ENCODE results near the gene FOXN1. TPM values are rescaled to one million over a fixed set of nuclear protein-coding genes. Genes with fewer than 3 reads are reported as not detected.

The FOXN1 gene
- total and polyA plus RNA-seq, 12 donors, result not detected

- no peaks in the 10 kb centered on the region for H3K27me3 ChIP-seq
- peak in 7 of 8 donors; percentile 1 to 19 (median 7) for ATAC-seq
- no peak for DNase-seq
- peaks cover 0 to 48% (median 21%) of the 10 kb centered on the region in 9 donors for H3K4me1 ChIP-seq
- peak overlapping the region; percentile 64 to 99 (median 97) for H3K4me3 ChIP-seq
- peak overlapping the region in 7 of 10 donors; percentile 60 to 90 (median 71) for H3K27ac ChIP-seq
- intact Hi-C loops (cut with DNase I), result loop anchor here in 4 of 10 donors (2.0 to 10.0 kb wide), 4 partner anchors 19 to 63 kb away; partner anchors contain the start of genes RSKR (in 2 of the 4) and PIGS (in 1 of the 4)
- no peaks in the 10 kb centered on the region for H3K9me3 ChIP-seq
- TF ChIP-seq, protein P1, sequence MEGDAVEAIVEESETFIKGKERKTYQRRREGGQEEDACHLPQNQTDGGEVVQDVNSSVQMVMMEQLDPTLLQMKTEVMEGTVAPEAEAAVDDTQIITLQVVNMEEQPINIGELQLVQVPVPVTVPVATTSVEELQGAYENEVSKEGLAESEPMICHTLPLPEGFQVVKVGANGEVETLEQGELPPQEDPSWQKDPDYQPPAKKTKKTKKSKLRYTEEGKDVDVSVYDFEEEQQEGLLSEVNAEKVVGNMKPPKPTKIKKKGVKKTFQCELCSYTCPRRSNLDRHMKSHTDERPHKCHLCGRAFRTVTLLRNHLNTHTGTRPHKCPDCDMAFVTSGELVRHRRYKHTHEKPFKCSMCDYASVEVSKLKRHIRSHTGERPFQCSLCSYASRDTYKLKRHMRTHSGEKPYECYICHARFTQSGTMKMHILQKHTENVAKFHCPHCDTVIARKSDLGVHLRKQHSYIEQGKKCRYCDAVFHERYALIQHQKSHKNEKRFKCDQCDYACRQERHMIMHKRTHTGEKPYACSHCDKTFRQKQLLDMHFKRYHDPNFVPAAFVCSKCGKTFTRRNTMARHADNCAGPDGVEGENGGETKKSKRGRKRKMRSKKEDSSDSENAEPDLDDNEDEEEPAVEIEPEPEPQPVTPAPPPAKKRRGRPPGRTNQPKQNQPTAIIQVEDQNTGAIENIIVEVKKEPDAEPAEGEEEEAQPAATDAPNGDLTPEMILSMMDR (IDR thresholded peaks at IDR 0.05), result no peak
- 17% methylated on average over 10 of the region's 10 CpGs for WGBS, 2 donors
- H3K36me3 ChIP-seq, result peaks cover 0 to 47% (median 30%) of the 10 kb centered on the region in 9 donors
These were observed 45.5 kb downstream of the FOXN1 start for GRCh38 chr17:28551421-28552175.

GRCh38 chr17:28552176-28552999, 46.2 kb downstream of the FOXN1 start, which contains the start of gene UNC119:
Gene UNC119, minus strand, starts transcription at chr17:28552624. Its CDS starts 67 bp downstream, at chr17:28552557.
- intact Hi-C loops (cut with DNase I), result loop anchor here in 4 of 10 donors (2.0 to 10.0 kb wide), 4 partner anchors 18 to 62 kb away; partner anchors contain the start of genes RSKR (in 2 of the 4) and PIGS (in 1 of the 4)
- 1 to 2% methylated on average over 55 to 67 of the region's 67 CpGs for WGBS, 2 donors
- Histone ChIP-seq H3K4me1 (peaks cover 0 to 44% (median 21%) of the 10 kb centered on the region in 9 donors), H3K27me3 (no peaks in the 10 kb centered on the region), H3K27ac (peak within 1 kb of the TSS in 9 of 10 donors; percentile 60 to 90 (median 78)), H3K9me3 (no peaks in the 10 kb centered on the region), H3K36me3 (peaks cover 0 to 47% (median 33%) of the 10 kb centered on the region in 9 donors), H3K4me3 (peak within 1 kb of the TSS; percentile 64 to 99 (median 97))
- TF ChIP-seq, protein P1 (IDR thresholded peaks at IDR 0.05), result no peak
- DNase-seq (peak; percentile 67 to 81), ATAC-seq (peak; percentile 94 to 98 (median 95))

DNA sequence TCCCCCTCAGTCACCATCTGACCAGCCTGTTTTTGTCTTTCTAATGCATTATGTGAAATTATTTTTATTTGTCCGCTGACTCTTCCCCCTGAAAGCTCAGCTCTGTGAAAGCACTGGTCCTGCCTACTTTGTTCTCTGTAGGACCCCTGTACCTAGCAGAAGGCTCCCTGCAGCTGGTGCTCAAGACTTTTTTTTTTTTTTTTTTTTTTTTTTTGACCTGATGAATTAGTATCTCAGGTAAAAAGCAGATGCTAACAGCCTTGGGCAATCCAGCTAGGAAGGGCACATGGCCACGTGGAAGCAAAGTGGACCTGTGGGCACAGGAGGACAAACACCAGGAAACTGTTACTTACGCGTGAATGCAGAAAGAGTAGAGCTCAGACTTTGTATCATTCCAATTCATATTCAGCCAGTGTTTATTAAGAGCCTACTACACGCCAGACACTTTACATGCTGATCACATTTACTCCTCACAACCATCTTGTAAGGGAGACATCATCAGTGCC, 46.9 kb downstream of the FOXN1 start:
- Histone ChIP-seq H3K4me3 (peak overlapping the region in 7 of 10 donors; percentile 85 to 99 (median 97)), H3K36me3 (peaks cover 0 to 50% (median 40%) of the 10 kb centered on the region in 9 donors), H3K4me1 (peaks cover 0 to 41% (median 21%) of the 10 kb centered on the region in 9 donors), H3K27me3 (no peaks in the 10 kb centered on the region), H3K27ac (peak overlapping the region in 1 of 10 donors; percentile 85), H3K9me3 (no peaks in the 10 kb centered on the region)
- WGBS, 2 donors, result 92 to 95% methylated on average over 5 of the region's 5 CpGs
- DNase-seq, result no peak
- no peak for ATAC-seq
- TF ChIP-seq, protein P1 (IDR thresholded peaks at IDR 0.05), result no peak
- intact Hi-C loops (cut with DNase I), result loop anchor here in 4 of 10 donors (2.0 to 10.0 kb wide), 4 partner anchors 18 to 62 kb away; partner anchors contain the start of genes RSKR (in 2 of the 4) and PIGS (in 1 of the 4)
